WERI-Rb-1 (cell line): ENCODE results near the gene ARHGEF37.
"Not testable (repeated sequence)": the region's sequence is repeated elsewhere in the genome, so short reads cannot be mapped to it uniquely, and the experiment has no call there.

ENCODE experiments used
- DNase-seq: peaks from one replicate; pipeline ENCODE4 v3.0.0-alpha.2; 2020
- H3K27ac ChIP-seq: fragments of 250-450 bp; sonication (Bioruptor Pico); 2 replicates; pipeline ENCODE4 v1.5.1; 2020; ENCODE audit warnings: mild to moderate bottlenecking, moderate library complexity
- H3K27me3 ChIP-seq: fragments of 250-450 bp; sonication (Bioruptor Pico); 2 replicates; pipeline ENCODE4 v1.5.1; 2021; ENCODE audit warnings: mild to moderate bottlenecking, low read depth, moderate library complexity; ENCODE audit not compliant: insufficient read depth, severe bottlenecking
- H3K36me3 ChIP-seq: fragments of 250-450 bp; sonication (Bioruptor Pico); 2 replicates; pipeline ENCODE4 v1.5.1; 2020; ENCODE audit warnings: mild to moderate bottlenecking, moderate library complexity
- H3K4me3 ChIP-seq: 2 replicates; pipeline ENCODE4 v1.5.1; 2011; ENCODE audit warnings: low read depth, mild to moderate bottlenecking, control low read depth, low read length
- H3K9me3 ChIP-seq: fragments of 250-450 bp; sonication (Bioruptor Pico); 2 replicates; pipeline ENCODE4 v1.5.1; 2021; ENCODE audit warnings: mild to moderate bottlenecking, moderate library complexity; ENCODE audit not compliant: severe bottlenecking
- CTCF ChIP-seq: IDR thresholded peaks from 2 replicates; pipeline ENCODE4 v1.5.1; 2011; ENCODE audit warnings: low read depth, mild to moderate bottlenecking, control low read depth, inconsistent platforms, low read length

The ARHGEF37 gene

GRCh38 chr5:149581192-149581861, at the start of gene ARHGEF37:
ARHGEF37 (plus strand) TSS chr5:149581498; CDS start chr5:149597770, 16,272 bp downstream.
- DNase-seq, result peak; percentile 64
- Histone ChIP-seq H3K27ac (no peak within 1 kb of the TSS), H3K9me3 (no peaks in the 10 kb centered on the region), H3K36me3 (no peaks in the 10 kb centered on the region), H3K4me3 (peak within 1 kb of the TSS; percentile 54), H3K27me3 (no peaks in the 10 kb centered on the region)
- TF ChIP-seq CTCF, result no peak

GRCh38 chr5:149532413-149532812, 48.9 kb upstream of the ARHGEF37 start:
- Histone ChIP-seq H3K36me3 (peaks cover 26% of the 10 kb centered on the region), H3K27ac (no peak overlapping the region), H3K4me3 (no peak overlapping the region), H3K27me3 (no peaks in the 10 kb centered on the region), H3K9me3 (no peaks in the 10 kb centered on the region)
- no peak for DNase-seq
- no peak for TF ChIP-seq CTCF

- H3K27ac ChIP-seq, DNase-seq, H3K4me3 ChIP-seq, H3K9me3 ChIP-seq, H3K27me3 ChIP-seq: not testable (repeated sequence)
- peaks cover 40% of the 10 kb centered on the region for H3K36me3 ChIP-seq
Observed at GRCh38 chr5:149535787-149536186, 45.5 kb upstream of the ARHGEF37 start.

GRCh38 chr5:149537374-149537975, 43.8 kb upstream of the ARHGEF37 start:
- DNase-seq, result no peak
- Histone ChIP-seq H3K27ac (no peak overlapping the region), H3K9me3 (no peaks in the 10 kb centered on the region), H3K4me3 (no peak overlapping the region), H3K27me3 (no peaks in the 10 kb centered on the region), H3K36me3 (peaks cover 44% of the 10 kb centered on the region)
- no peak for TF ChIP-seq CTCF

GRCh38 chr5:149540089-149540488, 41.2 kb upstream of the ARHGEF37 start:
- Histone ChIP-seq H3K36me3 (peaks cover 48% of the 10 kb centered on the region), H3K27me3 (no peaks in the 10 kb centered on the region), H3K4me3 (no peak overlapping the region), H3K27ac (no peak overlapping the region), H3K9me3 (no peaks in the 10 kb centered on the region)
- no peak for DNase-seq
- TF ChIP-seq CTCF, result no peak

- H3K9me3 ChIP-seq, result no peaks in the 10 kb centered on the region
- H3K4me3 ChIP-seq, result no peak overlapping the region
- TF ChIP-seq CTCF, result no peak
- no peaks in the 10 kb centered on the region for H3K27me3 ChIP-seq
- no peak overlapping the region for H3K27ac ChIP-seq
- H3K36me3 ChIP-seq, result peaks cover 53% of the 10 kb centered on the region
- no peak for DNase-seq
Observed at GRCh38 chr5:149541893-149542292, 39.4 kb upstream of the ARHGEF37 start.
